IPS-NIHi11 (cell line): ENCODE data around the gene OVCH1.
A peak's percentile ranks its signal among the peaks of the same experiment; 100 is the strongest.

Experiments
- DNase-seq: peaks from one replicate; pipeline ENCODE4 v3.0.0; 2012; ENCODE audit warnings: mixed read lengths, low spot score

OVCH1 gene

GRCh38 chr12:29497588-29497987 lies at the start of gene OVCH1:
Gene OVCH1, minus strand, starts transcription at chr12:29497686. Its CDS starts 0 bp downstream, at chr12:29497686.
- DNase-seq: no peak

DNA sequence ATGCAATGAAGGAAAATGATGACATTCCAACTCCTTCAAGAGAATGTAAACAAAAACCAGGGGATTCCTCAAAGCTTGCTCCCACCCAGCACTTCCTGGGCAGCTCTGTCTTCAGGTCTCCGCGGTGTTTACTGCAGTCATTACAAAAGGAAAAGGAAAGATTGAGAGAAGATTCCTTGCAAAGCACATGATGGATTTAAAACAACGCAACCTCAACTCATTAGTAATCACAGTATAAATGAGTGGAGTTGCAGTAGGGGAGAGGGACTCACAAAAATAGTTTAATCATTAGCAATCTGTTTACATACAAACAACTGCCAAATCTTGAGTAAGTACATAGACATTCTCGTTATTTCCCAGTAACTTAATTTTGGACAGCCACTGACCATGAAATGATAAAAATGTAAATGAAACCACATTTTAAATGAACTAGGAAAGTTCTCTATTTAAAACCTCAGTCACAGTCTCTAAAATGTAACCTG lies 49.7 kb upstream of the OVCH1 start:
- DNase-seq: no peak

DNA sequence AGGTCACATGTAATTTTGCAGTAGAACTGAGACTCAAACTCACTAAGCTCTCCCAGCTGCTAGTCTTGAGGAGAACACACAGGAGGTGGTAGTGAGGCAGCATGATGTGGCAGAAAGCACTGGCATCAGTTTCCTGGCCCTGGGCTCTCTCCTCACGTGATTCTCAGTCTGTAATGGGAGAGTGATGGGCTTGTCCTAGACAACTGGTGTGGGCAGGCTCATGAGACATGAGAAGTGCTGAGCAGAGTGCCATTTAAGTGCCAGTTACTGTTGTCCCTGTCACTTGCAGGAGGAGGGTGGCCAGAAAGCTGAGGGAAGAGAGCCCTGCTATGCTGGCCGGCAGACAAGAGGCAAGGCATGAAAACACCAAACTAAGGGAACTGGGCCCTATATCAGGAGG lies 48.5 kb upstream of the OVCH1 start:
- DNase-seq: no peak

DNA sequence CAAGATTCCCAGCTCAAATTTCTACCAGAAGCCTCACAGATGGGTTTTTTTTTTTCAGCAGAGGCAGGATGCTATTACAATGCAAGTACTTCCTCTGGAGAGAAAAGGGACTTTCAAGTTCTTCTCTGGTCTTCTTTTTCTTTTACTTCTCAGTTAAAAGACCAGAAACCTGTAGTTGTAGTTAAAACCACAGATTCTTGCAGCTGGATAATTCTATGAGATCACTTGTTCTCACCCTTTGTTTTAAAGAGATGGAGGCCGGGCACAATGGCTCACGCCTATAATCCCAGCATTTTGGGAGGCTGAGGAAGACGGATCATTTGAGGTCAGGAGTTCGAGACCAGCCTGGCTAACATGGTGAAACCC lies 47.6 kb upstream of the OVCH1 start:
- no peak for DNase-seq

DNA sequence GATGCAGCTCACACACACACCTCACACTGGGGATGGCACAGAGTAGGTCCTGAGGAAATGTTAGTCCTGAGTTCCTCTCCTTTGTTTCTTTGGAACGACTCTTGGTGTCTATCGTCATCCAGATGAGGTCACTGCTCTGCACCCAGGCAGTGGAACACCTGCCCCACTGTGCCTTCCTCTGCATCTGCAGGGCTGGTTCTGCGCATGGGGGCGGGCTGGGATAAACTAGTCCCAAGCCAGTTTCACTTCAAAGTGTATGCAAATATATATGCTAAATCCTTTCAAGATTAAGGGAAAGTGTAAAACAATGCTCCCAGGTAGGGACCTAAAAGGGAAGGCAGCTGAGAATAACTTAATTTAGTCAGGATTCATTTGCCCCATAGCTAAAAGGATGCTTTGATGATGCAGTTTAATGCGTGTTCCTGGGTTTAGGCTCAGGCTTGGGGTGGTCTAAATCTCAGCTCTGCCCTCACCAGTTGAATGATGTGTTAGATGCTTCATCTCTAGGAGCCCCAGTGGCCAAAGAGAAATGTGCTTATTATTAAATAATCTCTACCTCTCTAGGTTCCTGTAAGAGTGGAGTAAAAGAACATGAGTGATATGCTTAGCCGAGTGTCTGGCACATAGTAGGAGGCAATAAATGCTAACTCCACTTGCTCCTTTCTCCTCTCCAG lies 47.1 kb upstream of the OVCH1 start:
- DNase-seq: no peak

DNA sequence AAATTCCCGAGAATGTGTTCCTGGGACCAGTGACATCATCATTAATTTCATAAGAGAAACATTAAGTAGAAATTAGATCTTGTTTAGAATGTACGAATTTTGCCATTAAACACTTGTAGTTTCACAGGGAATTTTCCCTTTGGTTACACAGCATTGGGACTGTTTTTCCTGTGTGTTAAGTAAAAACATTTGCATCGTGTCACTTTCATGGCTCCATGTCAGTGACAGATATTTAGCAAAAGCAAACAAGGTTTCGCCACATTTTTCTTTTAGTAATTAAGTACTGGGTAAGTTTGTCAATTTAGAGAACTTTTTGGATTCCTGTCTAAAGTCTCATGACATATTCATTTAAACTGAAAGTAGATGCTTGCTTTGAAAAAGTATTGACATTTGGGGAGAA lies 45.5 kb upstream of the OVCH1 start:
- no peak for DNase-seq

- no peak for DNase-seq
Observed at GRCh38 chr12:29537298-29537697, 39.8 kb upstream of the OVCH1 start.

DNA sequence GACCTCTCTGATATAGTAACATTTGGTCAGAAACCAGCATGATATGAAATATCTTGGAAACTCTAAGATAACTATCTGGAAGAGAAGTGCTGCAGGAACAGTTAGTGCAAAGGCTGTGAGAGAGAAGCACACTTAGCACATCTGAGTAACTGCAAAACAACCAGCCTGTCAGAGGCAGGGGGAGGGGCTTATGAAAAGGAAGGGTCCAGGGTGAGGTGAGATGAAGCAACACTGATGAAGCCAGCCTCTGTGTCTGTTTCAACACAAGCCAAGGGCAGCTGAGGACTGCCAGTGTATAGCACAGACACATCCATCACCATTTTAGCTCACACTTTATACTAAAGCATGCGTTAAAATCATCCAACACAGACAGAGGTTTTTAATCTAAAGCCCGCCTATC lies 37.4 kb upstream of the OVCH1 start:
- peak; percentile 17 for DNase-seq

DNA sequence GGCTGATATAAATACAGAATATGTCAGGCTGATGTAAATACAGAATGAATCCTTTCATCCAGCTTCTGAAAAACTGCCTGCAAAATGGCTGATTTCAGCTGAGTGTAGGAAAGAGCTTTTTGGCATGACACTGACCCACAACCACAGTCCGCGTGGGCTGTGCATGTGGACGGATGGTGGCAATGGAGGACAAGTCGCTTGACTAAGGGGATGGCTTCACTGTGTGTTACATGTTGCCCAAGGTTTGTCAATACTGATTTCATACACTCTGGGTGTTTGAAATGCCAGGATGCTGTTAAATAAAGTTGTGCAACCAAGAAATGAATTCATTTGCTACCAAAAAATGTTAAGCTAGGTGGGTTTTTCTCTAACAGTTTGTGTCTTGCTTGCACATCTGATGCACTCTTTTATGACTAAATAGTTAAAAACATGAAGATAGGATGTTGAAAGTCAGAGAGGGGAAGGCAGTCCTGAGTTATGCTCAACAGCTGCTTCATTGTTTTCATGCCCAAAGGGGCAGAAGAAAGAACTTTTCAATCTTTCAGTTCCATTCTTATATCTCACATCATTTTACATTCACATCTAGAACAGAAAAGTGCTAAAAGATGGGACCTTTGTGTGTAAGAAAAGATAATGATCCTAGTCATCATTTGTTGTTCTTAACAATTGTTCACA lies 36.5 kb upstream of the OVCH1 start:
- no peak for DNase-seq

DNA sequence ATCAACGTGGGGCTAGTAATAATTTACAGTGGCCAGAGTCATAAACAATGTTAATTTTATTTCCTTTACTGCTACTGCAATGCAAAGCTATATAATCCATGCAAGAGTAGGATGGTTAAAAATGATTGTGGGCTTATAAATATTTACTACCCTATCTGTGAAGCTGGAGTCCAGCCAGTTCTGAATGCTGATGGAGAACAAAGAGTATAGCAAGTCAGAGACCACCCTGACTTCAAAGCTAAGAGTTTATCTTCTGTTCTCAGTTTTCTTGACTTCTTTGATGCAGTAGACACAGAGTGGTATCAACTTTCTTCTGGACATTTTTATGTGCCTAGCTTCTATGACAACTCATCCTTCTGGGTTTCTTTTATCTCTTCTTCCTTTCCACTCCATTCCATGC lies 34.0 kb upstream of the OVCH1 start:
- no peak for DNase-seq

- DNase-seq: no peak
Observed at GRCh38 chr12:29530436-29530835, 33.0 kb upstream of the OVCH1 start.

DNA sequence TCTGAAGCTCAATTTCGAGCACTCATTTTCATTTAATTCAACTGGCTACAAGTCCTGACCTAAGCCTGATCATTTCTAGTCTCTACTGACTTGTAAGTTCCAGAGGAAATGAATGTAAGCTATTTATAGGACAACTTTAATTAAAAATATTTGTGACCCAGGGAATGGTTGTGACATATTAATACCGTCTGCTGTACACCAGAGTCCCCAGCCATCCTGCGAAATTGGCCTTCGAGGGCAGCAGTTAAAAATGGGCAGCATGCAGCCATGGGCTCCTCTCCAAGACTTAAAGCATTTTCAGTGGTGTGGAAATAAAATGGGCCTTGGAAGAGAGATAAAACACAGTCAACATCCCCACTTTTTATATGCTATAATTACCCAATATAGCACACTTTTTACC lies 30.7 kb upstream of the OVCH1 start:
- no peak for DNase-seq

DNA sequence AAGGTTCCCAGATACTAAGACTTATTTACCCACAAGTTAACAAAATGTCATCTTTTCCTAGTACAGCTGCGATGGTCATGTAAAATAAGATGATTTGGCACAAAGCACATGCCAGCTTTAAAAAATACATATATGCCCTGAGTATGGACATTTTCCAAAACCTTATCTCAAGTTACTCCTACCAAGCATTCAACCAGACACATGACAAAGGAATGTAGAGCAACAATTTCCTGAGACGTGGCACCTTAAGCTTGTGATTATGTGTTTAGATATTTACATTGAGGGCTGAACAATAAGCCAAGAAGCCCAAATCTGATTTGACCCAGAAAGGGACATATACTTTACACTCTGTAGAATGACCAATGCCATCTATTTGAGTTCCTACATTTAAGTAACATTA lies 24.5 kb upstream of the OVCH1 start:
- no peak for DNase-seq

- peak; percentile 35 for DNase-seq
Observed at GRCh38 chr12:29519585-29520182, 22.2 kb upstream of the OVCH1 start.

DNA sequence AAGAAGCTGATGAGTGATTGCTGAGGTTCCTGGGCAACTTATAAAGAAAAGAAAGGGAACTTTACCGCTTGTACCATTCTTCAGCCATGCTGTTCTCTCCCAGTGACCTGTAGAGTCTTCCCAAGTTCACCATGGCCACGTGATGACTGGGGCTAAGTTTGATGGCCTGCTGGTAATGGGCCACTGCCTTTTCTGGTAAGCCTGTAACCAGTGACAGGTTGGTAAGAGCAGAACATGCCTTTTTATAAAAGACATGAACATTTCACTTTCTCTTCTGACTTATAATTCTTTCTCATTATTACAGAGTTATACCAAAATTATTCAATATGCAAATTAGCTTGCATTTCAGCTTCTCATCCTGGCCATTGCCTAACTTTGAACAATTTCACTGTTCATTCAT lies 20.9 kb upstream of the OVCH1 start:
- no peak for DNase-seq

- no peak for DNase-seq
Observed at GRCh38 chr12:29517264-29517663, 19.8 kb upstream of the OVCH1 start.

GRCh38 chr12:29516431-29516875 lies 19.0 kb upstream of the OVCH1 start:
- DNase-seq: no peak

- no peak for DNase-seq
Observed at GRCh38 chr12:29510591-29511185, 13.2 kb upstream of the OVCH1 start.

DNA sequence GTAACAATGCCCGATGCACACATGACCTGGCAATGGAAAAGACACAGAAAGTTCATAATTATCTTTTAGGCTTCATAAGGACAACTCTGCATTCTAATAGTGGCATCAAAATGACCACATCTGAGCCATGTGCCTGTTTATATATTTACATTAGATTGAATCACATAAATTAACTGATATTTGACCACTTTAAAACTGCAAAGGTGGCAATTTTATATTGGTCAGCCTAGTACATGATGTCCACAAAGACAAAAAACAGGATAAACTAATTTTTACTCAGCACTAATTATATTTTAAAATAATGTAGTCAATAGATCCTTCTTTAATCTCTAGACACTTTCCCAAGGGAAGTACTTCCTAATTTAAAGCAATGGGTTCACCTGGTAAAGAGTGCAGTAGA lies 12.0 kb upstream of the OVCH1 start:
- DNase-seq: no peak

DNA sequence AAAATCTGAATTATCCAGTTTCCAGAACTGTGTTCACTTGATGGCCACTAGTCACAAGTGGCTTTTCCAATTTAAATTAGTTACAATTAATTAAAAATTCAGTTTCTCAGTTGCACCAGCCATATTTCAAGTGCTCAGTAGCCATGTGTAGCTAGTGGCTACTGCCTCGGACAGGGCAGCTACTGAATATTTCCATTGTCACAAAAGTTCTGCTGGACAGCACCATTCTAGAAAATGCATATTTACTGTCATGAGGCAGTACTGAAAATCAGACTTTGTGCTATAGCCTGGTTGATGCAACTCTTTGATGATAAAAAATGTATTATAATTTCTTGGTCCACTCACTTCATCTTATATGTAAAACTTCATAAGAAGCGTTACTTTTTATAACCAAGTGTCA lies 11.5 kb upstream of the OVCH1 start:
- DNase-seq: no peak

- no peak for DNase-seq
Observed at GRCh38 chr12:29505122-29505521, 7.6 kb upstream of the OVCH1 start.

GRCh38 chr12:29503283-29503682 lies 5.8 kb upstream of the OVCH1 start:
- DNase-seq: no peak

GRCh38 chr12:29499235-29499634 lies 1.7 kb upstream of the OVCH1 start:
- DNase-seq: no peak
